Endodermal cell (in vitro differentiated cells): ENCODE data around the gene ARGLU1. TPM values are rescaled to one million over a fixed set of nuclear protein-coding genes. Genes with fewer than 3 reads are reported as not detected.

ENCODE experiments used
- DNase-seq: peaks from one replicate; pipeline ENCODE4 v3.0.0-alpha.2; 2017
- H3K27ac ChIP-seq: 2 replicates; pipeline ENCODE4 v1.5.1; 2013; ENCODE audit warnings: mild to moderate bottlenecking, low read depth, low read length, moderate library complexity
- H3K27me3 ChIP-seq: 2 replicates; pipeline ENCODE4 v1.6.1; 2013; ENCODE audit warnings: mild to moderate bottlenecking, low read length, moderate library complexity; ENCODE audit not compliant: insufficient read depth, control insufficient read depth, poor library complexity, severe bottlenecking
- H3K36me3 ChIP-seq: 2 replicates; pipeline ENCODE4 v1.7.0; 2013; ENCODE audit warnings: mild to moderate bottlenecking, low read length, moderate library complexity; ENCODE audit not compliant: control insufficient read depth, insufficient read depth
- H3K4me1 ChIP-seq: one replicate; pipeline ENCODE4 v1.7.0; 2013; ENCODE audit warnings: low read length; ENCODE audit not compliant: control insufficient read depth, insufficient read depth
- H3K4me3 ChIP-seq: 2 replicates; pipeline ENCODE4 v1.5.1; 2013; ENCODE audit warnings: mild to moderate bottlenecking, low read length, moderate library complexity
- H3K9ac ChIP-seq: 2 replicates; pipeline ENCODE4 v1.6.1; 2013; ENCODE audit warnings: mild to moderate bottlenecking, low read length, moderate library complexity; ENCODE audit not compliant: poor library complexity, severe bottlenecking; ENCODE audit errors: extremely low read depth
- H3K9me3 ChIP-seq: 2 replicates; pipeline ENCODE4 v1.6.1; 2013; ENCODE audit warnings: mild to moderate bottlenecking, low read length, moderate library complexity; ENCODE audit not compliant: control insufficient read depth
- H3K27ac Mint-ChIP-seq: 2 replicates; pipeline ENCODE4 v1.8.0; 2020; ENCODE audit warnings: mixed read lengths
- H3K27me3 Mint-ChIP-seq: 2 replicates; pipeline ENCODE4 v1.8.0; 2021; ENCODE audit warnings: mild to moderate bottlenecking, mixed read lengths; ENCODE audit not compliant: insufficient read depth
- H3K36me3 Mint-ChIP-seq: 2 replicates; pipeline ENCODE4 v1.8.0; 2020; ENCODE audit warnings: low read depth, mixed read lengths
- H3K4me1 Mint-ChIP-seq: 2 replicates; pipeline ENCODE4 v1.8.0; 2020; ENCODE audit warnings: mixed read lengths
- H3K4me3 Mint-ChIP-seq: 2 replicates; pipeline ENCODE4 v1.8.0; 2020; ENCODE audit warnings: mild to moderate bottlenecking, moderate library complexity, mixed read lengths
- H3K9me3 Mint-ChIP-seq: 2 replicates; pipeline ENCODE4 v1.8.0; 2020; ENCODE audit warnings: mild to moderate bottlenecking, mixed read lengths
- WGBS, 2 experiments: methylation state at CpG; one replicate each; pipeline versions ENCODE4 v1.1.5 to v1.1.7; 2013; ENCODE audit warnings: missing lambda C conversion rate in 2 of 2, mixed read lengths in 1 of 2; ENCODE audit not compliant: insufficient coverage in 1 of 2, insufficient read length in 1 of 2; 5-methylcytosine and 5-hydroxymethylcytosine counted together
- total RNA-seq, 2 donors: library from RNA; stranded (reverse); fragmentation: NEBNext Ultra II Directional in 1 of 2; extraction: Animal tissue kit (Norgen Biotek cat#: 25700) in 1 of 2; gene quantifications; 2 replicates in 1 of 2; 3 replicates in 1 of 2; pipeline ENCODE4 v1.2.1, GENCODE V29; 2021
- TF ChIP-seq, protein P1 (sequence below): fragments of 200-600 bp; sonication (generic); conservative IDR thresholded peaks from 2 replicates; pipeline ENCODE4 v1.5.0; 2021; ENCODE audit warnings: antibody characterized with exemption, mild to moderate bottlenecking

Gene ARGLU1
- total RNA-seq, 2 donors from 2014 or later: 80.6 to 101 TPM

DNA sequence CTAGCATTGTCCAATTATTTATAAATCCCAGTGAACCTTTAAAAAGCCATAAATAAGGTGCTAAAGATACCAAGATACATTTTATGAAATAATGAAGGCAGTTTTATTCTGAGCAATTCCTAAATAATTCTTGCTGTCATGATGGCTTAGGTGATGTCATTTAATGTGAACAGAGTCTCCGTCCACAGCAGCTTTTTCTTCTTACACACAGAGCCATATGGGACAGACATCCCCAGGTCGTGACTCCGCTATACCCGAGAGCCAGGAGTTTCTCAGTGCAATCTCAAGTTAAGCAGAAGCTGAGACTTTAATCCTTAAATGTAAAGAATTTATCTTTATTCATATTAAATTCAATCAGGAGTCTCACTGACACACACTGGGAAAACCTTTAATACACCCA lies 62.2 kb downstream of the ARGLU1 start:
- Mint-ChIP-seq H3K27me3 (no peaks in the 10 kb centered on the region), H3K4me3 (no peak overlapping the region), H3K36me3 (no peaks in the 10 kb centered on the region), H3K27ac (no peak overlapping the region), H3K4me1 (peaks cover 10% of the 10 kb centered on the region), H3K9me3 (no peaks in the 10 kb centered on the region)
- TF ChIP-seq, protein P1, sequence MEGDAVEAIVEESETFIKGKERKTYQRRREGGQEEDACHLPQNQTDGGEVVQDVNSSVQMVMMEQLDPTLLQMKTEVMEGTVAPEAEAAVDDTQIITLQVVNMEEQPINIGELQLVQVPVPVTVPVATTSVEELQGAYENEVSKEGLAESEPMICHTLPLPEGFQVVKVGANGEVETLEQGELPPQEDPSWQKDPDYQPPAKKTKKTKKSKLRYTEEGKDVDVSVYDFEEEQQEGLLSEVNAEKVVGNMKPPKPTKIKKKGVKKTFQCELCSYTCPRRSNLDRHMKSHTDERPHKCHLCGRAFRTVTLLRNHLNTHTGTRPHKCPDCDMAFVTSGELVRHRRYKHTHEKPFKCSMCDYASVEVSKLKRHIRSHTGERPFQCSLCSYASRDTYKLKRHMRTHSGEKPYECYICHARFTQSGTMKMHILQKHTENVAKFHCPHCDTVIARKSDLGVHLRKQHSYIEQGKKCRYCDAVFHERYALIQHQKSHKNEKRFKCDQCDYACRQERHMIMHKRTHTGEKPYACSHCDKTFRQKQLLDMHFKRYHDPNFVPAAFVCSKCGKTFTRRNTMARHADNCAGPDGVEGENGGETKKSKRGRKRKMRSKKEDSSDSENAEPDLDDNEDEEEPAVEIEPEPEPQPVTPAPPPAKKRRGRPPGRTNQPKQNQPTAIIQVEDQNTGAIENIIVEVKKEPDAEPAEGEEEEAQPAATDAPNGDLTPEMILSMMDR: no peak
- WGBS, 2 experiments: 86 to 100% methylated on average over 1 to 4 of the region's 4 CpGs
- H3K9ac ChIP-seq: no peak overlapping the region
- no peak overlapping the region for H3K27ac ChIP-seq
- H3K4me1 ChIP-seq: no peaks in the 10 kb centered on the region
- H3K36me3 ChIP-seq: peaks cover 4% of the 10 kb centered on the region
- no peaks in the 10 kb centered on the region for H3K9me3 ChIP-seq
- H3K4me3 ChIP-seq: no peak overlapping the region
- no peaks in the 10 kb centered on the region for H3K27me3 ChIP-seq
- no peak for DNase-seq

- no peaks in the 10 kb centered on the region for H3K27me3 ChIP-seq
- no peak overlapping the region for H3K27ac Mint-ChIP-seq
- H3K9me3 ChIP-seq: no peaks in the 10 kb centered on the region
- 100% methylated on average over 4 of the region's 4 CpGs for WGBS, 2 experiments
- H3K4me3 ChIP-seq: no peak overlapping the region
- H3K4me3 Mint-ChIP-seq: no peak overlapping the region
- H3K36me3 ChIP-seq: peaks cover 1% of the 10 kb centered on the region
- H3K27ac ChIP-seq: no peak overlapping the region
- no peak overlapping the region for H3K9ac ChIP-seq
- no peaks in the 10 kb centered on the region for H3K9me3 Mint-ChIP-seq
- peaks cover 2% of the 10 kb centered on the region for H3K4me1 ChIP-seq
- no peaks in the 10 kb centered on the region for H3K27me3 Mint-ChIP-seq
- TF ChIP-seq, protein P1: no peak
- no peak for DNase-seq
- H3K4me1 Mint-ChIP-seq: peaks cover 14% of the 10 kb centered on the region
- H3K36me3 Mint-ChIP-seq: no peaks in the 10 kb centered on the region
Measured at GRCh38 chr13:106505295-106505694, 62.6 kb downstream of the ARGLU1 start.

- TF ChIP-seq, protein P1: no peak
- Histone ChIP-seq H3K27ac (no peak overlapping the region), H3K36me3 (no peaks in the 10 kb centered on the region), H3K9me3 (no peaks in the 10 kb centered on the region), H3K9ac (no peak overlapping the region), H3K4me3 (no peak overlapping the region), H3K27me3 (no peaks in the 10 kb centered on the region), H3K4me1 (peaks cover 4% of the 10 kb centered on the region)
- H3K4me3 Mint-ChIP-seq: no peak overlapping the region
- H3K36me3 Mint-ChIP-seq: no peaks in the 10 kb centered on the region
- no peak for DNase-seq
- H3K9me3 Mint-ChIP-seq: no peaks in the 10 kb centered on the region
- peaks cover 24% of the 10 kb centered on the region for H3K4me1 Mint-ChIP-seq
- no peaks in the 10 kb centered on the region for H3K27me3 Mint-ChIP-seq
- 91 to 99% methylated on average over 7 to 8 of the region's 9 CpGs for WGBS, 2 experiments
- no peak overlapping the region for H3K27ac Mint-ChIP-seq
Measured at GRCh38 chr13:106503730-106504453, 64.0 kb downstream of the ARGLU1 start.
